ENCODE data around the gene FAM171A2. TPM values are rescaled to one million over a fixed set of nuclear protein-coding genes. Genes with fewer than 3 reads are reported as not detected.
"Not testable (repeated sequence)": the region's sequence is repeated elsewhere in the genome, so short reads cannot be mapped to it uniquely, and the experiment has no call there.

The FAM171A2 gene
- total RNA-seq, 1 experiment from 2014 or later, result 0.30 TPM

DNA sequence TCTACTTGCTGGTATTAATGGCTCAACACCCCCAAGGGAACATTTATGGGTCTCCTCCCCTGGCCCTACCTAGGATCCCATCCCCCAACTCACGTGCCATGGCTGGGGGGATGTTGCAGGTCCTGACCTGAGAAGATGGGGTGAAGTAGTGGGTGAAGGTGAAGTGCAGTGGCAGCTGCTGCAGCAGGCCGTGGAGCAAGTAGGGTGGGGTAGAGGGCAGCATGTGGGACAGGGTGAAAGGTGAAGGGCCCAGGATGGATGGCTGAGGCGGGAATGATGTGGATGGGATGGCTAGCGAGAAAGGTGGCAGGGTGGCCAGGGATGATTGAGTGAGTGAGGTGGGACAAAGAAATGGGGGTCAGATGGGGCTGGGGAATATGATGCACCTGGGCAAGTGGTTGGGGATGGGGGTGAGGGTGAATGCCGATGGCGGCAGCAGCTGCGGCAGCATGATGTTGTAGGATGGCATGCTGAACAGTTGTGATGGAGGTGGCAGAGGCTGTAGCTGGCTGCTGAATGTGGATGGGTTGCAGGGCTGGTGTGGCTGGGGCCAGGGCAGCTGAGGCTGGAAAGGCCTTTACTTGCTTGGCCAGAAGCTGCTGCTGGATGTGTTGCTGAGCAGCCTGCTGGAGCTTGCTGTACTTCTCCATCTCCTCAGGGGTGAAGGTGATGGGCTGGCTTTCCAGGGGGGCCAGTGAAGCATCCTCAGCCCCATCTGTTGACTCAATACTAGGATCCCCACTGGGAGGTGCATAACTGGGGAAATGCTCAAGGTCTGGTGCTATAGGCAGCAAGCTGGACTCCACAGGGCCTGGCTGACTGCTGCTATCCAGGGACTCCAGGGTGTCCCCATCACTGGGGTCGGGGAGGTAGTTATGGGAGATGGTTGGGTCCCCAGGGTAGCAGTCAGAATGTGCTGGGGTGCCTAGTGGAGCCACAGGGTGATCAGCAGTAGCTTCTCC lies 34.1 kb upstream of the FAM171A2 start:
- no peaks in the 10 kb centered on the region for H3K27me3 Mint-ChIP-seq (ENCODE audit: insufficient read depth, unreplicated experiment)
- H3K4me1 Mint-ChIP-seq (ENCODE audit: insufficient read depth, unreplicated experiment), result no peaks in the 10 kb centered on the region
- DNase-seq (ENCODE audit: unreplicated experiment), result no peak
- no peak overlapping the region for H3K4me3 Mint-ChIP-seq (ENCODE audit: unreplicated experiment)
- POLR2A ChIA-PET, result no interaction called here
- no peak overlapping the region for H3K27ac Mint-ChIP-seq (ENCODE audit: low read depth, unreplicated experiment)
- no peaks in the 10 kb centered on the region for H3K9me3 Mint-ChIP-seq (ENCODE audit: unreplicated experiment)
- TF ChIP-seq, protein P1, sequence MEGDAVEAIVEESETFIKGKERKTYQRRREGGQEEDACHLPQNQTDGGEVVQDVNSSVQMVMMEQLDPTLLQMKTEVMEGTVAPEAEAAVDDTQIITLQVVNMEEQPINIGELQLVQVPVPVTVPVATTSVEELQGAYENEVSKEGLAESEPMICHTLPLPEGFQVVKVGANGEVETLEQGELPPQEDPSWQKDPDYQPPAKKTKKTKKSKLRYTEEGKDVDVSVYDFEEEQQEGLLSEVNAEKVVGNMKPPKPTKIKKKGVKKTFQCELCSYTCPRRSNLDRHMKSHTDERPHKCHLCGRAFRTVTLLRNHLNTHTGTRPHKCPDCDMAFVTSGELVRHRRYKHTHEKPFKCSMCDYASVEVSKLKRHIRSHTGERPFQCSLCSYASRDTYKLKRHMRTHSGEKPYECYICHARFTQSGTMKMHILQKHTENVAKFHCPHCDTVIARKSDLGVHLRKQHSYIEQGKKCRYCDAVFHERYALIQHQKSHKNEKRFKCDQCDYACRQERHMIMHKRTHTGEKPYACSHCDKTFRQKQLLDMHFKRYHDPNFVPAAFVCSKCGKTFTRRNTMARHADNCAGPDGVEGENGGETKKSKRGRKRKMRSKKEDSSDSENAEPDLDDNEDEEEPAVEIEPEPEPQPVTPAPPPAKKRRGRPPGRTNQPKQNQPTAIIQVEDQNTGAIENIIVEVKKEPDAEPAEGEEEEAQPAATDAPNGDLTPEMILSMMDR (IDR thresholded peaks at IDR 0.05; ENCODE audit: unreplicated experiment), result no peak
- H3K36me3 Mint-ChIP-seq (ENCODE audit: insufficient read depth, unreplicated experiment), result peaks cover 78% of the 10 kb centered on the region
- CTCF ChIA-PET, result interaction anchor here (0.7 to 1.0 kb wide), 2 partner anchors 126 to 294 kb away, joined by 3 read pairs; no protein-coding TSS in a partner anchor
- no TSS peak for BruUV-seq (replicated peaks)
- intact Hi-C loops (cut with micrococcal nuclease), result no loop called here

DNA sequence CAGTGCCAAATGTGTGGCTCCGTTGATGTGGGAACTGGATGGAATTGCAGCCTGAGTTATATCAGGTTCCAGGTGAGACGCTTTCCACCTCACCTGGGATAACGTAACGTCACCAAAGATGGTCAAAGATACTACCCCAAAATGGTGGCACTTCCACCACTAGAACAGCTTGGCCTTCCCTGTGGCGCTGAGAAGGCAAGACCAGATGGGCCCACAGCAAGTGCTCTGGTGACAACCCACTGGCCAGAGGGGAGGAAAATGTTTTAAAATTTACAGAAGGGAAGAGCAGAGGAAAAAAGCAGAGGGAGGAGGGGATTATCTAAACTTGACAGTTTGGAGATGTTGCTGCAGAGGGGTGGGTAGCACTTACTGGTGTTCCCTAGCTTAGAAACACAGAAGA lies 33.3 kb upstream of the FAM171A2 start:
- Mint-ChIP-seq H3K9me3 (ENCODE audit: unreplicated experiment) (no peaks in the 10 kb centered on the region), H3K27me3 (ENCODE audit: insufficient read depth, unreplicated experiment) (no peaks in the 10 kb centered on the region), H3K27ac (ENCODE audit: low read depth, unreplicated experiment) (no peak overlapping the region), H3K4me3 (ENCODE audit: unreplicated experiment) (no peak overlapping the region), H3K4me1 (ENCODE audit: insufficient read depth, unreplicated experiment) (no peaks in the 10 kb centered on the region), H3K36me3 (ENCODE audit: insufficient read depth, unreplicated experiment) (peaks cover 70% of the 10 kb centered on the region)
- BruUV-seq (replicated peaks), result no TSS peak
- POLR2A ChIA-PET, result interaction anchor here (0.7 to 1.3 kb wide), 3 partner anchors 10 to 20 kb away, joined by 3 to 5 read pairs (median 3); no protein-coding TSS in a partner anchor
- TF ChIP-seq, protein P1 (IDR thresholded peaks at IDR 0.05; ENCODE audit: unreplicated experiment), result no peak
- CTCF ChIA-PET, result interaction anchor here (0.5 to 0.7 kb wide), 3 partner anchors 55 to 294 kb away, joined by 3 read pairs; no protein-coding TSS in a partner anchor
- no peak for DNase-seq (ENCODE audit: unreplicated experiment)
- intact Hi-C loops (cut with micrococcal nuclease), result no loop called here

DNA sequence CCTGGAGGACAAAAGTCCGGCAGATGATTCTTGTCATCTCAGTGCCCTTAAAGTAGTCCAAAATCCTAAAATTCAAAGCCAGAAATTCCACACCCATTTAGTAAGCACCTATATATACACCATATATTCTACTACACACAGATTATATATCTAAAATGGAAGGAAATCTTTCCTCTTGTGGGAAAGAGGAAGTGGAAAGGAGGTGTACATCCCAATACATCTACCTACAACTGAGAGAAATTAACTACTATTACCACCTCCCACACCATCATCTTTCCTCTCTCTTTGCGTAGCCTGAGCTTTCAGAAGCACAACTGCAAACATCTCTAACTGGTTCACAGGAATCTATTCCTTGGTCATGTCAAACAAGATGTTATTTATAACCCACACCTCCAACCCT lies 31.2 kb upstream of the FAM171A2 start:
- POLR2A ChIA-PET, result no interaction called here
- intact Hi-C loops (cut with micrococcal nuclease), result no loop called here
- no peaks in the 10 kb centered on the region for H3K4me1 Mint-ChIP-seq (ENCODE audit: insufficient read depth, unreplicated experiment)
- TF ChIP-seq, protein P1 (IDR thresholded peaks at IDR 0.05; ENCODE audit: unreplicated experiment), result no peak
- H3K27me3 Mint-ChIP-seq (ENCODE audit: insufficient read depth, unreplicated experiment), result no peaks in the 10 kb centered on the region
- no TSS peak for BruUV-seq (replicated peaks)
- H3K27ac Mint-ChIP-seq (ENCODE audit: low read depth, unreplicated experiment), result no peak overlapping the region
- H3K36me3 Mint-ChIP-seq (ENCODE audit: insufficient read depth, unreplicated experiment), result peaks cover 49% of the 10 kb centered on the region
- no peak for DNase-seq (ENCODE audit: unreplicated experiment)
- no peak overlapping the region for H3K4me3 Mint-ChIP-seq (ENCODE audit: unreplicated experiment)
- no peaks in the 10 kb centered on the region for H3K9me3 Mint-ChIP-seq (ENCODE audit: unreplicated experiment)
- CTCF ChIA-PET, result no interaction called here

DNA sequence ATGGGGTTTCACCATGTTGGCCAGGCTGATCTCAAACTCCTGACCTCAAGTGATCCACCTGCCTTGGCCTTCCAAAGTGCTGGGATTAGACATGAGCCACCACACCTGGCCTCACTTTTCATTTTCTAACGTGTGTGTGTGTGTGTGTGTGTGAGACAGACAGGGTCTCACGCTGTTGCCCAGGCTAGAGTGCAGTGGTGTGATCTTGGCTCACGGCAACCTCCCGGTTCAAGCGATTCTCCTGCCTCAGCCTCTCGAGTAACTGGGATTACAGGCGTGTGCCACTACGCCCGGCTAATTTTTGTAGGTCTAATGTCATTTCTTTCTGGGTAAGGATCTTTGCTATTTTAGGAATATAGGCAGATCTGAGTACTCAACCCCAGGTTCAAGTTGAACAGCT lies 30.5 kb upstream of the FAM171A2 start:
- H3K36me3 Mint-ChIP-seq (ENCODE audit: insufficient read depth, unreplicated experiment), result peaks cover 41% of the 10 kb centered on the region
- H3K4me3 Mint-ChIP-seq (ENCODE audit: unreplicated experiment); H3K27me3 Mint-ChIP-seq (ENCODE audit: insufficient read depth, unreplicated experiment); BruUV-seq (replicated peaks); intact Hi-C loops (cut with micrococcal nuclease); H3K9me3 Mint-ChIP-seq (ENCODE audit: unreplicated experiment); H3K4me1 Mint-ChIP-seq (ENCODE audit: insufficient read depth, unreplicated experiment); H3K27ac Mint-ChIP-seq (ENCODE audit: low read depth, unreplicated experiment); DNase-seq (ENCODE audit: unreplicated experiment): not testable (repeated sequence)
- ChIA-PET CTCF (interaction anchor here (0.6 kb wide), 2 partner anchors 50 to 129 kb away, joined by 3 read pairs; no protein-coding TSS in a partner anchor), POLR2A (interaction anchor here (0.6 kb wide), 1 partner anchor 280 kb away, joined by 3 read pairs; no protein-coding TSS in a partner anchor)

Data from MCF 10A (cell line).